ENCODE data around the gene CRLF3. TPM values are rescaled to one million over a fixed set of nuclear protein-coding genes. Genes with fewer than 3 reads are reported as not detected.
"Not testable (repeated sequence)": the region's sequence is repeated elsewhere in the genome, so short reads cannot be mapped to it uniquely, and the experiment has no call there.

Gene CRLF3
- total and polyA plus RNA-seq, 4 experiments from 2014 or later, result 92.7 to 123 (median 108) TPM

GRCh38 chr17:30824002-30824355 is 513 bp downstream of the CRLF3 start:
- Mint-ChIP-seq H3K4me1 (peaks cover 31 to 51% (median 40%) of the 10 kb centered on the region in 4 donors), H3K27me3 (no peaks in the 10 kb centered on the region), H3K36me3 (peaks cover 0 to 22% of the 10 kb centered on the region in 2 donors), H3K27ac (peak overlapping the region; percentile 81 to 97 (median 94)), H3K4me3 (peak overlapping the region; percentile 93 to 100 (median 96)), H3K9me3 (peaks cover 0 to 2% (median 0%) of the 10 kb centered on the region in 8 donors)
- ChIA-PET CTCF (ENCODE audit: partially characterized antibody) (interaction anchor here (0.6 to 12.7 kb wide), 10 partner anchors 9 to 147 kb away, joined by 3 to 271 read pairs (median 4); partner anchors contain the start of gene RNF135), POLR2A (ENCODE audit: partially characterized antibody) (interaction anchor here (0.6 to 11.3 kb wide), 15 partner anchors 12 to 1969 kb away, joined by 3 to 317 read pairs (median 5); partner anchors contain the start of genes ABHD15, ERAL1 and GOSR1)
- Histone ChIP-seq H3K36me3 (ENCODE audit: insufficient read depth, low read length) (no peaks in the 10 kb centered on the region), H3K27ac (ENCODE audit: low read depth, low read length) (peak overlapping the region; percentile 83), H3K27me3 (ENCODE audit: insufficient read depth, low read length) (no peaks in the 10 kb centered on the region), H3K4me1 (ENCODE audit: insufficient read depth, low read length) (peaks cover 50% of the 10 kb centered on the region), H3K9me3 (ENCODE audit: control insufficient read depth in 1 of 2, low read length in 2 of 2) (no peaks in the 10 kb centered on the region), H3K4me3 (ENCODE audit: low read length in 2 of 2) (peak overlapping the region; percentile 90 to 92)
- peak in 1 of 5 donors; percentile 61 for DNase-seq
- intact Hi-C loops (cut with micrococcal nuclease), result loop anchor here (1.0 to 5.0 kb wide), 7 partner anchors 8 to 493 kb away; no protein-coding TSS in a partner anchor

- peaks cover 0 to 2% (median 0%) of the 10 kb centered on the region in 8 donors for H3K9me3 Mint-ChIP-seq
- no peaks in the 10 kb centered on the region for H3K27me3 Mint-ChIP-seq
- peak overlapping the region; percentile 81 to 97 (median 94) for H3K27ac Mint-ChIP-seq
- H3K27me3 ChIP-seq (ENCODE audit: insufficient read depth, low read length), result no peaks in the 10 kb centered on the region
- CTCF ChIA-PET (ENCODE audit: partially characterized antibody), result interaction anchor here (2.5 to 12.7 kb wide), 3 partner anchors 14 to 37 kb away, joined by 9 to 271 read pairs (median 29); no protein-coding TSS in a partner anchor
- H3K4me3 ChIP-seq (ENCODE audit: low read length in 2 of 2), result peak overlapping the region; percentile 90 to 92
- intact Hi-C loops (cut with micrococcal nuclease), result loop anchor here (5.0 kb wide), 3 partner anchors 36 to 494 kb away; no protein-coding TSS in a partner anchor
- H3K4me3 Mint-ChIP-seq, result peak overlapping the region; percentile 93 to 100 (median 96)
- no peak for DNase-seq
- H3K9me3 ChIP-seq (ENCODE audit: control insufficient read depth in 1 of 2, low read length in 2 of 2), result no peaks in the 10 kb centered on the region
- POLR2A ChIA-PET (ENCODE audit: partially characterized antibody), result interaction anchor here (1.0 to 11.3 kb wide), 12 partner anchors 12 to 1257 kb away, joined by 3 to 317 read pairs (median 6); partner anchors contain the start of genes ABHD15 and GOSR1
- H3K27ac ChIP-seq (ENCODE audit: low read depth, low read length), result peak overlapping the region; percentile 83
- peaks cover 55% of the 10 kb centered on the region for H3K4me1 ChIP-seq (ENCODE audit: insufficient read depth, low read length)
- H3K36me3 Mint-ChIP-seq, result peaks cover 4 to 27% of the 10 kb centered on the region in 2 donors
- H3K4me1 Mint-ChIP-seq, result peaks cover 35 to 56% (median 45%) of the 10 kb centered on the region in 4 donors
- no peaks in the 10 kb centered on the region for H3K36me3 ChIP-seq (ENCODE audit: insufficient read depth, low read length)
Observed at GRCh38 chr17:30823421-30823820, 1.1 kb downstream of the CRLF3 start.

DNA sequence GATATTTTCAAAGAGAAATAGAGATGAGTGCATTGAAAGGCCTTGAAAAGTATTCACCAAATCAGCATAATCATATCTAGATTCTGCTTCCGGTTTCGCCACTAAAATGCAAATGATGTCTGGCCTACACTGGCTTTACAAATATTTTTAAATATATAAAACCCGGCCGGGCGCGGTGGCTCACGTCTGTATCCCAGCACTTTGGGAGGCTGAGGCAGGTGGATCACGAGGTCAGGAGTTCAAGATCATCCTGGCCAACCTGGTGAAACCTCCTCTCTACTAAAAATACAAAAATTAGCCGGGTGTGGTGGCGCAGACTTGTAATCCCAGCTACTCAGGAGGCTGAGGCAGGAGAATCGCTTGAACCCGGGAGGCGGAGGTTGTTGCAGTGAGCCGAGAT is 1.6 kb downstream of the CRLF3 start:
- DNase-seq, result peak in 1 of 5 donors; percentile 52

DNA sequence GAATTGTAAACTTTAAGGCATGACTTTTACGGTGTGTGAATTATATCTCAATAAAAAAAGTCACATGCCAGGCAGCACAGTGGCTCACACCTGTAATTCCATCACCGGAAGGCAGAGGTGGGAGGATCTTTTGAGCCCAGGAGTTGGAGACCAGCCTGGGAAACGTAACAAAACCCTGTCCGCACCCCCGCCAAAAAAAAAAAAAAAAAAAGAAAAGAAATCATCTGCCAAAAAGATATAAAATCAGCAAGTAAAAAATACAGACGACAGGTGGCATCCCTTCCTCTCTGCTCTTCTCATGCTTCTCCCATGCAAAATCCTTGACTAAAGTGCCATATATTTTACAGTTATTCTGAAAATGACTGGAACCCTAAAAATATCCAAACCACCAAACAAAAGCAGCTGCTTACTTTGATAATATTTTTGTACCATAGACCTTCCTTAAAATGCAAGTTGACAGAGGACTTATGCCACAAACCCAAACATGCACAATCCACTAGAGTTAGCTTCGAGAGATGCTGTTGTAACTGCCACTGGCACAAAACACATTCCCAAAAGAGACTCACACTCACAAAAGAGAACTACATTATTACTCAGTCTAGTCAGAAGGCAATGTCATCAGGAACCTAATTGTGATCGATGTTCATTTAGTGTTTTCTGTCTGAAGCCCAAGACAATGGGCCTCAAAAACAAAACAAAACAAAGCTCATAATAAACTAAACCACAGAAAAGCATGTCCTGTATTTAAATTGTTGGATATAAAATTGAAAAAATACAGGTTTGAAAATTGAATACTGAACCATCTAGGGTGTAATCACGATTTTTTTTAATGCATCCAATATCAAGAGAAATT is 2.4 kb downstream of the CRLF3 start:
- H3K9me3 Mint-ChIP-seq, result peaks cover 0 to 2% (median 0%) of the 10 kb centered on the region in 8 donors
- H3K4me1 ChIP-seq (ENCODE audit: insufficient read depth, low read length), result peaks cover 68% of the 10 kb centered on the region
- H3K9me3 ChIP-seq (ENCODE audit: control insufficient read depth in 1 of 2, low read length in 2 of 2), result no peaks in the 10 kb centered on the region
- peaks cover 5 to 28% of the 10 kb centered on the region in 2 donors for H3K36me3 Mint-ChIP-seq
- peak overlapping the region; percentile 90 to 97 (median 94) for H3K27ac Mint-ChIP-seq
- H3K27ac ChIP-seq (ENCODE audit: low read depth, low read length), result peak overlapping the region; percentile 83
- no peaks in the 10 kb centered on the region for H3K27me3 Mint-ChIP-seq
- no peaks in the 10 kb centered on the region for H3K36me3 ChIP-seq (ENCODE audit: insufficient read depth, low read length)
- DNase-seq, result no peak
- H3K4me3 ChIP-seq (ENCODE audit: low read length in 2 of 2), result peak overlapping the region; percentile 10 to 90
- peak overlapping the region; percentile 93 to 100 (median 96) for H3K4me3 Mint-ChIP-seq
- ChIA-PET POLR2A (ENCODE audit: partially characterized antibody) (interaction anchor here (1.0 to 11.3 kb wide), 3 partner anchors 9 to 36 kb away, joined by 5 to 317 read pairs (median 6); partner anchors contain the start of gene ATAD5), CTCF (ENCODE audit: partially characterized antibody) (interaction anchor here (12.7 kb wide), 1 partner anchor 12 kb away, joined by 271 read pairs; no protein-coding TSS in a partner anchor)
- intact Hi-C loops (cut with micrococcal nuclease), result loop anchor here (5.0 kb wide), 3 partner anchors 35 to 495 kb away; no protein-coding TSS in a partner anchor
- peaks cover 35 to 65% (median 47%) of the 10 kb centered on the region in 4 donors for H3K4me1 Mint-ChIP-seq
- no peaks in the 10 kb centered on the region for H3K27me3 ChIP-seq (ENCODE audit: insufficient read depth, low read length)

More for the DNA sequence above, 1.6 kb downstream of the CRLF3 start:
- H3K4me3 Mint-ChIP-seq, result peak overlapping the region; percentile 93 to 100 (median 96)
- Histone ChIP-seq H3K27ac (ENCODE audit: low read depth, low read length) (peak overlapping the region; percentile 83), H3K4me3 (ENCODE audit: low read length in 2 of 2) (peak overlapping the region; percentile 10 to 90), H3K4me1 (ENCODE audit: insufficient read depth, low read length) (peaks cover 60% of the 10 kb centered on the region)
- not testable (repeated sequence) for H3K36me3 ChIP-seq (ENCODE audit: insufficient read depth, low read length); H3K27me3 Mint-ChIP-seq; H3K9me3 Mint-ChIP-seq; H3K9me3 ChIP-seq (ENCODE audit: control insufficient read depth in 1 of 2, low read length in 2 of 2); H3K27me3 ChIP-seq (ENCODE audit: insufficient read depth, low read length)
- ChIA-PET CTCF (ENCODE audit: partially characterized antibody) (interaction anchor here (4.9 to 12.7 kb wide), 2 partner anchors 13 to 25 kb away, joined by 29 to 271 read pairs; no protein-coding TSS in a partner anchor), POLR2A (ENCODE audit: partially characterized antibody) (interaction anchor here (1.0 to 11.3 kb wide), 5 partner anchors 14 to 346 kb away, joined by 4 to 317 read pairs (median 7); partner anchors contain the start of gene GOSR1)
- H3K36me3 Mint-ChIP-seq, result peaks cover 5 to 27% of the 10 kb centered on the region in 2 donors
- peaks cover 35 to 62% (median 47%) of the 10 kb centered on the region in 4 donors for H3K4me1 Mint-ChIP-seq
- peak overlapping the region; percentile 88 to 96 (median 91) for H3K27ac Mint-ChIP-seq
- intact Hi-C loops (cut with micrococcal nuclease), result loop anchor here (5.0 kb wide), 3 partner anchors 36 to 494 kb away; no protein-coding TSS in a partner anchor

DNA sequence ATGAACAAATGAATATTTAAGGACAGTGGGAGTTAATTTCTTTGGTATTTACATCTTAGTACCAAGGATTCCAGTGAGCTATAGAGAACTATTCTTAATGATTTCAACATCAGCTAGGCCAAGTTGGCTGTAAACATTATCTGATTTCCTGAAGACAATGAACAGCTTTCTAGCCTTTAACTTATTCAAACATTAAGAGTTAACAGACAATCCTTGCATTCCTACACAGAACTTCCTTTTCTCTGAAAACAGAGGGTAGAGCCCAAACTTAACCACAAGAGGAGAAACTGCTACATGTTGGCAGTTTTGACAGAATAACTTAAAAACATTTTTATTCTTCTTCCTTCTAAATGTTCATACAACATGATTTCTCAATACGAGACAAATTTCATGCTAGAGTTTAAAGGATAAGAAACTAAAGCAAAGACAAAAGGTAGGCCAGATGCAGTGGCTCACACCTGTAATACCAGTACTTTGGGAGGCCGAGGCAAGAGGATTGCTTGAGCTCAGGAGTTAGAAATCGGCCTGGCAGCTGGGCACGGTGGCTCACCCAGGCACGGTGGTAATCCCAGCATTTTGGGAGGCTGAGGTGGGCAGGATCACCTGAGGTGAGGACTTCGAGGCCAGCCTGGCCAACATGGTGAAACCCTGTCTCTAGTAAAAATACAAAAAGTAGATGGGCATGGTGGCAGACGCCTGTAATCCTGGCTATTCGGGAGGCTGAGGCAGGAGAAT is 4.4 kb downstream of the CRLF3 start:
- peaks cover 11 to 35% of the 10 kb centered on the region in 2 donors for H3K36me3 Mint-ChIP-seq
- Histone ChIP-seq H3K4me3 (ENCODE audit: low read length in 2 of 2) (peak overlapping the region; percentile 33 to 42), H3K36me3 (ENCODE audit: insufficient read depth, low read length) (no peaks in the 10 kb centered on the region), H3K27me3 (ENCODE audit: insufficient read depth, low read length) (no peaks in the 10 kb centered on the region), H3K27ac (ENCODE audit: low read depth, low read length) (peak overlapping the region; percentile 83), H3K9me3 (ENCODE audit: control insufficient read depth in 1 of 2, low read length in 2 of 2) (no peaks in the 10 kb centered on the region), H3K4me1 (ENCODE audit: insufficient read depth, low read length) (peaks cover 74% of the 10 kb centered on the region)
- H3K27ac Mint-ChIP-seq, result peak overlapping the region; percentile 90 to 97 (median 94)
- no peaks in the 10 kb centered on the region for H3K27me3 Mint-ChIP-seq
- H3K4me1 Mint-ChIP-seq, result peaks cover 37 to 65% (median 48%) of the 10 kb centered on the region in 4 donors
- H3K4me3 Mint-ChIP-seq, result peak overlapping the region; percentile 93 to 100 (median 96)
- CTCF ChIA-PET (ENCODE audit: partially characterized antibody), result interaction anchor here (0.7 to 12.7 kb wide), 2 partner anchors 10 to 1320 kb away, joined by 3 to 271 read pairs; no protein-coding TSS in a partner anchor
- intact Hi-C loops (cut with micrococcal nuclease), result loop anchor here (5.0 kb wide), 3 partner anchors 33 to 497 kb away; no protein-coding TSS in a partner anchor
- no peak for DNase-seq
- POLR2A ChIA-PET (ENCODE audit: partially characterized antibody), result interaction anchor here (1.4 to 11.3 kb wide), 2 partner anchors 11 kb away, joined by 4 to 317 read pairs; partner anchors contain the start of gene ATAD5
- H3K9me3 Mint-ChIP-seq, result no peaks in the 10 kb centered on the region

DNA sequence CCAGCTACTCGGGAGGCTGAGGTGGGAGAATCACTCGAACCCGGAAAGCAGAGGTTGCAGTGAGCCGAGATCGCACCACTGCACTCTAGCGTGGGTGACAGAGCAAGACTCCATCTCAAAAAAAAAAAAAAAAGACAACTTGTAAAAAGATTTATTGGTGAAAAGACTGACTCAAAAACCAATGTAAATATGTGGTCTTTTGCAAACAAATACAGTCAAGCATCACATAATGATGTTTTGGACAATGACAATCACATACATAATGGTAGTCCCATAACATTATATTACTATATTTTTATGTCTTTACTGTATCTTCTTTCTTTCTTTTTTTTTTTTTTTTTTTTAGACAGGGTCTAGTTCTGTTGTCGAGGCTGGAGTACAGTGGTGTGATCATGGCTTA is 8.3 kb downstream of the CRLF3 start:
- Histone ChIP-seq H3K36me3 (ENCODE audit: insufficient read depth, low read length) (no peaks in the 10 kb centered on the region), H3K27ac (ENCODE audit: low read depth, low read length) (no peak overlapping the region), H3K27me3 (ENCODE audit: insufficient read depth, low read length) (no peaks in the 10 kb centered on the region), H3K4me1 (ENCODE audit: insufficient read depth, low read length) (peaks cover 89% of the 10 kb centered on the region), H3K9me3 (ENCODE audit: control insufficient read depth in 1 of 2, low read length in 2 of 2) (no peaks in the 10 kb centered on the region), H3K4me3 (ENCODE audit: low read length in 2 of 2) (no peak overlapping the region)
- H3K4me1 Mint-ChIP-seq, result peaks cover 35 to 63% (median 52%) of the 10 kb centered on the region in 4 donors
- ChIA-PET POLR2A (ENCODE audit: partially characterized antibody) (no interaction called here), CTCF (ENCODE audit: partially characterized antibody) (no interaction called here)
- peaks cover 21 to 25% of the 10 kb centered on the region in 2 donors for H3K36me3 Mint-ChIP-seq
- no peaks in the 10 kb centered on the region for H3K9me3 Mint-ChIP-seq
- H3K4me3 Mint-ChIP-seq, result peak overlapping the region in 1 of 8 donors; percentile 20
- no peak for DNase-seq
- no peaks in the 10 kb centered on the region for H3K27me3 Mint-ChIP-seq
- intact Hi-C loops (cut with micrococcal nuclease), result no loop called here
- H3K27ac Mint-ChIP-seq, result peak overlapping the region in 2 of 7 donors; percentile 23 to 65

Data from CD4-positive, alpha-beta memory T cell (primary cell).